OCI-LY3 (cell line): ENCODE measurements around the gene VAV2.

Source experiments
- H2AFZ ChIP-seq: fragments of 200-600, 300-600 bp; shearing (Covaris generic); 2 replicates; pipeline ENCODE4 v1.6.0; 2014; ENCODE audit warnings: antibody characterized with exemption, low read depth, low read length
- H3K27ac ChIP-seq: fragments of 200-600, 300-600 bp; sonication (generic); 2 replicates; pipeline ENCODE4 v1.5.1; 2014; ENCODE audit warnings: mild to moderate bottlenecking, low read length, moderate library complexity, mixed read lengths
- H3K27me3 ChIP-seq: fragments of 200-600, 300-600 bp; sonication (generic); 2 replicates; pipeline ENCODE4 v1.6.1; 2014; ENCODE audit warnings: low read depth, low read length, mixed read lengths
- H3K36me3 ChIP-seq: fragments of 200-600, 300-600 bp; sonication (generic); replicated peaks from 2 replicates; pipeline ENCODE3; 2014; ENCODE audit warnings: low read depth, low read length, mixed read lengths
- H3K4me1 ChIP-seq: fragments of 300-600, 200-600 bp; sonication (generic); 2 replicates; pipeline ENCODE4 v1.6.1; 2014; ENCODE audit warnings: low read length, mixed read lengths
- H3K4me2 ChIP-seq: fragments of 200-600, 300-600 bp; sonication (generic); 2 replicates; pipeline ENCODE4 v1.6.1; 2014; ENCODE audit warnings: low read length, mixed read lengths
- H3K4me3 ChIP-seq: fragments of 300-600, 200-600 bp; sonication (generic); 2 replicates; pipeline ENCODE4 v1.5.1; 2014; ENCODE audit warnings: antibody characterized with exemption, mild to moderate bottlenecking, low read length, moderate library complexity
- H3K79me2 ChIP-seq: fragments of 300-600, 200-600 bp; shearing (Covaris generic); 2 replicates; pipeline ENCODE4 v1.6.1; 2014; ENCODE audit warnings: mild to moderate bottlenecking, low read length, mixed read lengths
- H3K9ac ChIP-seq: fragments of 300-600, 200-600 bp; shearing (Covaris generic); 2 replicates; pipeline ENCODE4 v1.6.0; 2014; ENCODE audit warnings: mild to moderate bottlenecking, low read length, moderate library complexity
- H3K9me3 ChIP-seq: fragments of 200-600, 300-600 bp; shearing (Covaris generic); 2 replicates; pipeline ENCODE4 v1.6.1; 2014; ENCODE audit warnings: low read length, mixed read lengths; ENCODE audit not compliant: insufficient read depth
- H4K20me1 ChIP-seq: fragments of 200-600, 300-600 bp; sonication (generic); 2 replicates; pipeline ENCODE4 v1.6.1; 2016; ENCODE audit warnings: low read length, mixed read lengths; ENCODE audit not compliant: insufficient read depth
- CTCF ChIP-seq: fragments of 200-600, 300-600 bp; sonication (generic); IDR thresholded peaks from 2 replicates; pipeline ENCODE4 v1.5.1; 2014; ENCODE audit warnings: antibody characterized with exemption, low read length, low read depth
- EZH2phosphoT487 ChIP-seq: fragments of 200-600 bp; shearing (Covaris generic); IDR thresholded peaks from 2 replicates; pipeline ENCODE4 v1.6.1; 2018; ENCODE audit warnings: antibody characterized with exemption, mixed run types, low read depth

VAV2 gene

GRCh38 chr9:133811471-133811870 lies 180.7 kb downstream of the VAV2 start:
- H3K4me3 ChIP-seq: no peak overlapping the region
- peaks cover 12% of the 10 kb centered on the region for H4K20me1 ChIP-seq

GRCh38 chr9:133810556-133811195 lies 181.4 kb downstream of the VAV2 start:
- Histone ChIP-seq H2AFZ (no peak overlapping the region), H3K36me3 (peaks cover 8% of the 10 kb centered on the region), H3K4me3 (no peak overlapping the region), H3K27me3 (no peaks in the 10 kb centered on the region), H3K27ac (no peak overlapping the region), H4K20me1 (peaks cover 12% of the 10 kb centered on the region), H3K4me1 (no peaks in the 10 kb centered on the region), H3K79me2 (no peaks in the 10 kb centered on the region), H3K9me3 (no peaks in the 10 kb centered on the region), H3K4me2 (no peak overlapping the region), H3K9ac (no peak overlapping the region)
- TF ChIP-seq EZH2phosphoT487 (no peak), CTCF (no peak)

More at GRCh38 chr9:133811471-133811870, 180.7 kb downstream of the VAV2 start:
- H3K27me3 ChIP-seq: no peaks in the 10 kb centered on the region
- H2AFZ ChIP-seq: no peak overlapping the region
- H3K79me2 ChIP-seq: no peaks in the 10 kb centered on the region
- no peak overlapping the region for H3K9ac ChIP-seq
- H3K27ac ChIP-seq: no peak overlapping the region
- H3K4me1 ChIP-seq: no peaks in the 10 kb centered on the region
- no peak for TF ChIP-seq EZH2phosphoT487
- no peak for TF ChIP-seq CTCF
- no peaks in the 10 kb centered on the region for H3K9me3 ChIP-seq
- no peak overlapping the region for H3K4me2 ChIP-seq
- peaks cover 5% of the 10 kb centered on the region for H3K36me3 ChIP-seq

GRCh38 chr9:133809335-133809734 lies 182.8 kb downstream of the VAV2 start:
- Histone ChIP-seq H3K4me3 (no peak overlapping the region), H3K4me2 (no peak overlapping the region), H3K9ac (no peak overlapping the region), H3K9me3 (no peaks in the 10 kb centered on the region), H3K4me1 (no peaks in the 10 kb centered on the region), H2AFZ (no peak overlapping the region), H4K20me1 (peaks cover 12% of the 10 kb centered on the region), H3K27me3 (no peaks in the 10 kb centered on the region), H3K79me2 (no peaks in the 10 kb centered on the region), H3K36me3 (peaks cover 9% of the 10 kb centered on the region), H3K27ac (no peak overlapping the region)
- TF ChIP-seq CTCF (no peak), EZH2phosphoT487 (no peak)

- H3K4me2 ChIP-seq: no peak overlapping the region
- no peaks in the 10 kb centered on the region for H3K27me3 ChIP-seq
- no peak overlapping the region for H2AFZ ChIP-seq
- peaks cover 12% of the 10 kb centered on the region for H4K20me1 ChIP-seq
- no peaks in the 10 kb centered on the region for H3K79me2 ChIP-seq
- H3K36me3 ChIP-seq: peaks cover 9% of the 10 kb centered on the region
- no peaks in the 10 kb centered on the region for H3K4me1 ChIP-seq
- H3K9me3 ChIP-seq: no peaks in the 10 kb centered on the region
- H3K27ac ChIP-seq: no peak overlapping the region
- H3K9ac ChIP-seq: no peak overlapping the region
- no peak overlapping the region for H3K4me3 ChIP-seq
- no peak for TF ChIP-seq CTCF
- no peak for TF ChIP-seq EZH2phosphoT487
Observed at GRCh38 chr9:133807818-133808217, 184.3 kb downstream of the VAV2 start.
